Measurements from ENCODE around the gene SNTA1. TPM values are rescaled to one million over a fixed set of nuclear protein-coding genes. Genes with fewer than 3 reads are reported as not detected.

The SNTA1 gene
- total and polyA plus RNA-seq, 2 of the 13 experiments (the other 11 are each of a cell fraction or from before 2014, with no cell fraction given), result 16.4 to 18.3 TPM

- TF ChIP-seq ZNF264 (CRISPR knock-in tag; IDR thresholded peaks at IDR 0.05) (peak; percentile 99), ATF5 (CRISPR knock-in tag; IDR thresholded peaks at IDR 0.05; ENCODE audit: low read depth) (peak; percentile 96; the same call in 1 of the 2 replicates), CENPX (CRISPR knock-in tag; IDR thresholded peaks at IDR 0.05) (no peak), TEAD2 (CRISPR knock-in tag; IDR thresholded peaks at IDR 0.05) (no peak), NR1H2 (CRISPR knock-in tag; IDR thresholded peaks at IDR 0.05; ENCODE audit: borderline replicate concordance, low read depth) (peak; percentile 90; the same call in 1 of the 2 replicates), ZNF629 (CRISPR knock-in tag; conservative IDR thresholded peaks at IDR 0.05) (peak; percentile 83), ZNF543 (CRISPR knock-in tag; IDR thresholded peaks at IDR 0.05) (peak; percentile 97), ZNF383 (CRISPR knock-in tag; IDR thresholded peaks at IDR 0.05; ENCODE audit: borderline replicate concordance) (peak; percentile 96), ZNF674 (CRISPR knock-in tag; IDR thresholded peaks at IDR 0.05; ENCODE audit: low read depth) (peak; percentile 94), ZNF530 (CRISPR knock-in tag; IDR thresholded peaks at IDR 0.05; ENCODE audit: low read depth) (no peak), MIXL1 (CRISPR knock-in tag; IDR thresholded peaks at IDR 0.05) (peak; percentile 99), ZBTB37 (CRISPR knock-in tag; IDR thresholded peaks at IDR 0.05) (0 out of 2 replicates have a peak, but pooled peaks have one; percentile 19), ISX (CRISPR knock-in tag; conservative IDR thresholded peaks at IDR 0.05) (peak; percentile 34; the same call in 1 of the 2 replicates), POLR2G (IDR thresholded peaks at IDR 0.05; ENCODE audit: low read depth, low read length) (peak; percentile 98), FOXM1 (CRISPR knock-in tag; IDR thresholded peaks at IDR 0.05) (0 out of 2 replicates have a peak, but pooled peaks have one; percentile 71), ZBTB1 (CRISPR knock-in tag; IDR thresholded peaks at IDR 0.05; ENCODE audit: borderline replicate concordance) (no peak), KDM6A (CRISPR knock-in tag; IDR thresholded peaks at IDR 0.05; ENCODE audit: low read depth) (peak; percentile 30), ZNF644 (CRISPR knock-in tag; IDR thresholded peaks at IDR 0.05; ENCODE audit: low read depth) (peak; percentile 79; the same call in 1 of the 2 replicates), SAP130 (CRISPR knock-in tag; IDR thresholded peaks at IDR 0.05; ENCODE audit: low read depth) (peak; percentile 100), NFRKB (IDR thresholded peaks at IDR 0.05) (no peak), SMYD3 (CRISPR knock-in tag; IDR thresholded peaks at IDR 0.05) (peak; percentile 98), ZNF142 (CRISPR knock-in tag; IDR thresholded peaks at IDR 0.05) (peak; percentile 91), NR0B2 (CRISPR knock-in tag; IDR thresholded peaks at IDR 0.05) (peak; percentile 59)
Observed at GRCh38 chr20:33401184-33401920, 42.2 kb downstream of the SNTA1 start, which contains the start of gene CDK5RAP1 (continued).
